Left cardiac atrium (tissue), 4 donors: ENCODE data around the gene WDR62. TPM values are rescaled to one million over a fixed set of nuclear protein-coding genes. Genes with fewer than 3 reads are reported as not detected.
A peak's percentile ranks its signal among the peaks of the same experiment; 100 is the strongest.
"Not testable (repeated sequence)": the region's sequence is repeated elsewhere in the genome, so short reads cannot be mapped to it uniquely, and the experiment has no call there.

Experiments used
- ATAC-seq, 2 donors: fragments of 200-7000 bp; cut with Tn5 transposase; one replicate each; pipeline ENCODE4 v1.9.1; 2020; ENCODE audit warnings: mild to moderate bottlenecking in 2 of 2, moderate library complexity in 2 of 2
- DNase-seq: peaks from one replicate; pipeline ENCODE4 v3.0.0-alpha.2; 2020
- intact Hi-C, 2 donors: fragments of 100-400 bp; cut with DNase I; formaldehyde crosslinking; loops; one replicate each; pipeline versions ENCODE4 v1.14.1 to v1.15.1; 2022 to 2023
- total RNA-seq, 2 donors: library from RNA; stranded (reverse); fragmentation: NEBNext Ultra II Directional; extraction: Animal tissue kit (Norgen Biotek cat#: 25700); gene quantifications; one replicate each; pipeline ENCODE4 v1.2.1, GENCODE V29; 2021
- donor health status: DM: no; HTN: yes; CAD: no.
- donor health status: DM: no; HTN: yes; CAD: no; lungs with severe emphysema.
- donor health status: DM: yes; HTN: yes; CAD: no.
- donor health status: Dilated cardiomyopathy.

The WDR62 gene
- total RNA-seq, 2 donors from 2014 or later: 4.4 to 18.1 TPM

DNA sequence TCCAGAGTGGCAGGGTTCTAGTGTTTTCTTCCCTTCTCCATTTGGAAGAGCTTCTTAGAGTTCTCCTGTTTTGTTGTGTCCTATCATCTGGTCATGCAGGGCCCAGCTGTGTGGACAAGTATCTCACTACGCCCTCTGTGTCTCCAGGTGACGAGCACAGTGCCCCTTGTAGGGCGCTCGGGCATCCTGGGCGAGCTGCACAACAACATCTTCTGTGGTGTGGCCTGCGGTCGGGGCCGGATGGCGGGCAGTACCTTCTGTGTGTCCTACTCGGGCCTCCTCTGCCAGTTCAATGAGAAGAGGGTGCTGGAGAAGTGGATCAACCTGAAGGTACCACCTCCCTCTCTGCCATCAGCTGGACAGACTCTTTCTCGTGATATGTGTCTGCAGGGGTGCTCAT is 13.0 kb downstream of the WDR62 start:
- ATAC-seq: no peak
- intact Hi-C loops: loop anchor here (10.0 kb wide), 2 partner anchors 47 to 107 kb away; partner anchors contain the start of genes OVOL3 (in 1 of the 2), POLR2I (in 1 of the 2) and TBCB (in 1 of the 2)

DNA sequence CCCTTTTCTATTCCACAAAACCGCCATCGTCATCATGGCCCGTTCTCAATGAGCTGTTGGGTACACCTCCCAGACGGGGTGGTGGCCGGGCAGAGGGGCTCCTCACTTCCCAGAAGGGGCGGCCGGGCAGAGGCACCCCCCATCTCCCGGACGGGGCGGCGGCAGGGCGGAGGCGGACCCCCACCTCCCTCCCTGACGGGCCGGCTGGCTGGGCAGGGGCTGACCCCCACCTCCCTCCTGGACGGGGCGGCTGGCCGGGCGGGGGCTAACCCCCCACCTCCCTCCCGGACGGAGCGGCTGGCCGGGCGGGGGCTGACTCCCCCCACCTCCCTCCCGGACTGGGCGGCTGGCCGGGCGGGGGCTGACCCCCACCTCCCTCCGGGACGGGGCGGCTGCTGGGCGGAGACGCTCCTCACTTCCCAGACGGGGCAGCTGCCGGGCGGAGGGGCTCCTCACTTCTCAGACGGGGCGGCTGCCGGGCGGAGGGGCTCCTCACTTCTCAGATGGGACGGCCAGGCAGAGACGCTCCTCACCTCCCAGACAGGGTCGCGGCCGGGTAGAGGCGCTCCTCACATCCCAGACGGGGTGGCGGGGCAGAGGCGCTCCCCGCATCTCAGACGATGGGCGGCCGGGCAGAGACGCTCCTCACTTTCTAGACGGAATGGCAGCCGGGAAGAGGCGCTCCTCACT is 14.3 kb downstream of the WDR62 start:
- DNase-seq, ATAC-seq: not testable (repeated sequence)
- intact Hi-C loops: loop anchor here (10.0 kb wide), 2 partner anchors 46 to 106 kb away; partner anchors contain the start of genes OVOL3 (in 1 of the 2), POLR2I (in 1 of the 2) and TBCB (in 1 of the 2)

More for the DNA sequence above, 13.0 kb downstream of the WDR62 start:
- DNase-seq: no peak

DNA sequence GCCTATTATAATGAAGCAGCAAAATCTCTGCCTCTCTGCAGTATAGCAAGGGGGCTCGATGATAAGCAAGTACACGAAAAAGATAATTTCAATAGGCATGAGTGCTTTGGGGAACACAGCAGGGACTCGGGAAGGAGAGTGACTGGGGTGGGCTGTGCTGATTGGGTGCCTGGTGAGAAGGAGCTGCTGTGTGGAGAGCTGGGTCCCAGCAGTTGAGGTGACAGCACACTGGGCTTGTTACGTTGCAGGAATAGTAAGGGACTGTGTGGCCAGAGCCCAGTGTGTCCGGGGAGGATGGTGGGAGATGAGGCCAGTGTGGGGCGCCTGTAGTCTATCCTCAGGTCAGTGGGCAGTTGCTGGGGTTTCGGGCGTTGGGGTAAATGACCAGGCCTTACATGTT is 17.4 kb downstream of the WDR62 start:
- intact Hi-C loops: no loop called here
- DNase-seq (no peak), ATAC-seq (no peak)

DNA sequence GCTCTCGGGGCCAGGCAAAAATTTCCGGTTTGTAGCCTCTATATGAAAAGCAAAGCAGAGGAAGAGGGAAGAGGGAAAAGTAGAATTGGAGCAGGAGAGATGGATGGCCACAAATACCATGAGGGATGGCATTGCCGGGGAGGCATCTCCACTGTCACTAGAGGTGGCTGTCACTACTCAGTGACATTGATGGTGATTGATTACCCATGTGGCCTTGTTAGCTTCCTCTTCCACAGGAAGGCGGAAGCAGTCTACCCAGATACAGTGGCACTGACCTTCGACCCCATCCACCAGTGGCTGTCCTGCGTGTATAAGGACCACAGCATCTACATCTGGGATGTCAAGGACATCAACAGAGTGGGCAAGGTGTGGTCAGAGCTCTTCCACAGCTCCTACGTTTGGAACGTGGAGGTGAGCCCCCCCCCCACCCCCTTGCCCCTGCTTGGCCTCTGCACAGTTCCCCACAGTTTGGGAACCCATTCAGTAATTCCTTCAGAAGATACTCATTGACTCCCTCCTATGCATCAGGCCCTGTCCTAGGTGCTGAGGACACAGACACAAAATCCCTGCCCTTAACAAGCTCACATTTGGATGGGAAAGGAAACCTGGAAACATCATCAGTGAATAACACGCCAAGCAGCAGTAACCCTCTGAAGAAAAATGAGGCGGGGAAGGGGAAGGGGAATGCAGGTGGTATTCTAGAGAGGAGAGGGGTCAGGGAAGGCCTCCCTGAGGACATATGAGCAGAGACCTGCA is 18.6 kb downstream of the WDR62 start:
- intact Hi-C loops: no loop called here
- no peak for ATAC-seq
- no peak for DNase-seq

DNA sequence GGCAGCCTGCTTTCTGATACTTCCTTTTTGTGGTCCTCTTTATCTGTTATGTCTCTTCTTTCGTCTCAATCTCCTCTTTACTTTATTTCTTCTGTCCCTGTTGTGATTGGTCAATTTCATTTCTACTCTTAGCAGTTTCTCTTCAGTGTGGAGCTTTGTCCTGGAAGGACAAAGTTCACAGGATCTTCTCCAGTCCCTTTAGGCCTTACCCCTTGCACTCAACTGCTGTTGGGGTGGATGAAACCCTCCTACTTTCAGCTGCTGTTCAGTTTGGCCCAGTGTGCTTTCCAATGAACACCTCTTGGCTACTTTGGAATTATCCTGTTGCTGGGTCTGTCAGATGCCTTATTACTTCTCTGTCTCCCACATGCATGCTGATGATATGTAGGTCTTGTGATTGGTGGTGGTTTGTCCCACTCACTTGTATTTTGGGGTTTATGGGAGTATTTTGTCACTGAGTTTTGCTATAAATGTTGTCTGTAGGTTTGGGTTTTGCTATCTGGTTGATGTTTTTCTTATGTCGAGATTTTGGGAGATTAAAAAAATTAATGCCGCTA is 24.8 kb downstream of the WDR62 start:
- DNase-seq (no peak), ATAC-seq (no peak)
- intact Hi-C loops: no loop called here

DNA sequence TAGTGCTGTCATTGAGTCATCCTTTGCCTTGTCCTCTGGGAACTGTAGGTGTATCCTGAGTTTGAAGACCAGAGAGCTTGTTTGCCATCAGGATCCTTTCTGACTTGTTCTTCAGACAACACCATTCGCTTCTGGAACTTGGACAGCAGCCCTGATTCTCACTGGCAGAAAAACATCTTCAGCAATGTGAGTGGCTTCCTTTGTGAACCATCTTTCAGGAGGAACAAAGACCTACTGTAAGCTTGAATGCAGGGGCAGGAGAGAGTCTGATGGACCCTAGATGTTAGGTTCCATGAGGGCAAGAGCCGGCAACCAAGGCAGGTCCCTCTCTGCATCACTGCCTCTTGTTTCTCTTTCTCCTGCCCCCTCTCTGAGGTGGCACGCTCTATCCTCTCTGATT is 26.7 kb downstream of the WDR62 start:
- intact Hi-C loops: no loop called here

DNA sequence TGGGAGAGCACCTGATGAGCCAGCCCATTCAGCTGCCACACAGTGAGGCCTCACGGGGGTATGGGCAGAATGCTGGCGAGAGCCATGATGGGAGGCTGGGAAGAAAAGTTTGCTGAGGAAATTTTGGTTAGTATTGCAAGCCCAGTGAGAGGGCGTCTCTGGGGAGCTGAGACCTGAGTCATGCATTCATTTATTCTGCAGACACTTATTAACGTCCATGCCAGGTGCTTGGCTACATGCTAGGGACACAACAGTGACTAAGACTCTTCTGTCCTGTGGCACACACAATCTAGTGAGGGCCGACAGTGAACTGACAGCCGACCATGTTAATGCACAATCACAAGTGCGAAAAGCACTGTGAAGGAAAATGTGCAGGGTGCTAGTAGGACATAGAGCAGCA is 27.2 kb downstream of the WDR62 start:
- intact Hi-C loops: no loop called here
- DNase-seq: no peak

More for the DNA sequence above, 26.7 kb downstream of the WDR62 start:
- DNase-seq (no peak), ATAC-seq (no peak)

DNA sequence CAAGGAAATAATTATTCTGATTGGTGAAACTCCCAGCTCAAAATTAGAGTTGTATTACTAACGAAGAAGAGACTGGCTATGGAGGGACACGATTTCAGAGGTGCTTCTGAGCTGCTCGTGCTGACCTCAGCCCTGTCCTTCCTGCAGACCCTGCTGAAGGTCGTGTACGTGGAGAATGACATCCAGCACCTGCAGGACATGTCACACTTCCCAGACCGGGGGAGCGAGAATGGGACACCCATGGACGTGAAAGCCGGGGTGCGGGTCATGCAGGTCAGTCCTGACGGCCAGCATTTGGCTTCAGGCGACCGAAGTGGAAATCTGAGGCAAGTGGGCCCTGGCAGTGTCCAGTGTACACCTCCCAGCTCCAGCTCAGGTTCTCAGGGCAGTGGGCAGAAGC is 28.2 kb downstream of the WDR62 start:
- intact Hi-C loops: no loop called here
- ATAC-seq (no peak), DNase-seq (no peak)

More for the DNA sequence above, 27.2 kb downstream of the WDR62 start:
- ATAC-seq: no peak

DNA sequence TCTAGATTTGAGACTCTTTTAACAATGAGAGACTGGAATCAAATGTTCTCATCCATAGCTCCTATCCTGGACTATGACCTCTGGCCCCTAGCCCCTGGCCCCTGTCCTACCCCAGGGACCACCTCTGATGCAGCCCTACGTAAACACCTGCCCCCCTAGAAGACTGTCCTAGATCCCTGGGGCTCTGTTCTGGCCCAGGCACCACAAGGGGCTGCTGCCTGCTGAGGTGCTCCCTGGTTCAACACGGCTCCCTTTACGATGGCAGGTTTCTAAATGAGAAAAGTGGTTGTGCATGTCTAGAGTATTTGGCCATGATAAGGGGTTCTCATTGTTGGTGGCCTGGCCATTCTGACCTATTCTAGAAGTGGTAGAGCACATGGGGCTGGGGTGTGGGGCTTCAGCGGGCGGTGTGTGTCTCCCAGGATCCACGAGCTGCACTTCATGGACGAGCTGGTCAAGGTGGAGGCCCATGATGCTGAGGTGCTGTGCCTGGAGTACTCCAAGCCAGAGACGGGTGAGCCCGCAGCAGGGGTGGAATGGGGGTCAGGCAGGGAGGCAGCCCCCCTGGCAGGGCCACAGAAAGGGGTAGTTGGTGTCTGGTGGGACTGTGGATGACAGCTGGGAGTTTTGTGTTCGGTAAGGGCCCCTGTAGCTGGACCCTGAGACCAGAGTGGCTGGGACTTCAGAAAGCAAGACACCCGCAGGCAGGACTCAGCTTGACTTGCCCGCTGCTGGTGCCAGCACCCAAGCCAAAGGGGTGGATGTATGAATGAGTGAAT is 29.7 kb downstream of the WDR62 start:
- ATAC-seq (no peak), DNase-seq (no peak)
- intact Hi-C loops: no loop called here

DNA sequence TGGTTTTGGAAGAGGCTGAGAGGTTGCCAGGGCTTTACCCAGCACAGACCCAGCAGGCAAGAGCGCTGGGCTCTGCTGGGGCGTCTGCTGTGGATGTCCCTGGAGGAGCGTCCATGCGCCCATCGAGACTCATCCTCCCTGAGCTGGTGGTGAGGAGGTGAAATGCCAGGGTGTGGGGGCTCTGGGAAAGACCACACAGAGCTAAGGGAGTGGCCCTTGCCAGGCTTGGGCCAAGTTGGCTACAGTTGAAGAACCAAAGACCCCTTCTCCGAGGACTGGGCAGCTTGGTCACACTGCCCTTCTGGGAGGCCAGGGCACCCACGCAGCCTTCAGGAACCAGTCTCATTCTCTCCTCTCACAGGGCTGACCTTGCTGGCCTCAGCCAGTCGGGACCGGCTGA is 31.6 kb downstream of the WDR62 start:
- DNase-seq: no peak
- no peak for ATAC-seq
- intact Hi-C loops: no loop called here

DNA sequence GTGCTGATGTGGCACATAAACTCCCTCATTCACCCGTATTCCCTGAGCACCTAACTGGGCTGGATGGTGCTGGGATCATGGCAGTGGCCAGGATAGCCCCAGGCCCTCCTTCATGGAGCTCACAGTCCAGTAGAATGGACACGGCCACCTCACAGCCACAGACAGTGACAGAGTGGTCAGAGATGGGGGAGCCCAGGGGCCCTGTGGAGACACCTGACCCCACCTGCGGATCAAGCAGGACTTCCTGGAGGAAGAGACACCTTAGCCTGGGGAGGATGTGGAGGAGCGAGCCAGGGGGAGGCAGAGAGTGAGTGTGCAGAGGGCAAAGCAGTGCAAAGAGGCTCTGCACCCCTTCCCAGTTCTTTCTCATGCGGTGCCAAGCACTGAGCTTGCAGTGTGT is 35.1 kb downstream of the WDR62 start:
- intact Hi-C loops: no loop called here
- ATAC-seq (no peak), DNase-seq (no peak)

DNA sequence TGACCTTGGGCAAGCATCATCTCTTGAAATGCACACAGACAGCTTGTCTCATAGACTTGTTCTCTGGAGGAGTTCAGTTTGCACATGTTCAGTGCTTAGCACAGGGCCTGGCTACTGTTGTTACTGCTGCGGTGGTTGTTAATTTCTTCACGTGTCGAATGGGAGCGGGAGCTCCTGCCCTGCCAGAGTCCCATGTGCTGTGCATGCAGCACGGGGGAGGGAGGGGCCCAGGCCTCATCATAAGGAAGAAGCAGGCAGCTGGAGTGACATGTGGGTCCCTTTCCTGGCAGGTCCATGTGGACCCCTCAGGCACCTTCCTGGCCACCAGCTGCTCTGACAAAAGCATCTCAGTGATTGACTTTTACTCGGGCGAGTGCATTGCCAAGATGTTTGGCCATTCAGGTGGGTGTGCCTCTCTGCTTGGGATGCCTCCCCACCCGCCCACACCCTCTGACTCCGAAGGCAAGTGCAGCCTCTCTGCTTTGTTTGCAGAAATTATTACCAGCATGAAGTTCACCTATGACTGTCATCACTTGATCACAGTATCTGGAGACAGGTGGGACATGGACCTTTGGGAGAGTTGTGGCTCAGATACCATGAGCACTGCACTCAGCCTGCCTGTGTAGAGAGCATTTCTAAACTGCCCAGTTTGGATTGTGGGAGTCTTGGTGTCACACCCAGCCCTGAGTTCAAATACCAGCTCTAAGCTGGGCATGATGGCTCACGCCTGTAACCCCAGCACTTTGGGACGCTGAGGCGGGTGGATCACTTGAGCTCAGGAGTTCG is 36.4 kb downstream of the WDR62 start:
- ATAC-seq (no peak), DNase-seq (no peak)
- intact Hi-C loops: no loop called here

DNA sequence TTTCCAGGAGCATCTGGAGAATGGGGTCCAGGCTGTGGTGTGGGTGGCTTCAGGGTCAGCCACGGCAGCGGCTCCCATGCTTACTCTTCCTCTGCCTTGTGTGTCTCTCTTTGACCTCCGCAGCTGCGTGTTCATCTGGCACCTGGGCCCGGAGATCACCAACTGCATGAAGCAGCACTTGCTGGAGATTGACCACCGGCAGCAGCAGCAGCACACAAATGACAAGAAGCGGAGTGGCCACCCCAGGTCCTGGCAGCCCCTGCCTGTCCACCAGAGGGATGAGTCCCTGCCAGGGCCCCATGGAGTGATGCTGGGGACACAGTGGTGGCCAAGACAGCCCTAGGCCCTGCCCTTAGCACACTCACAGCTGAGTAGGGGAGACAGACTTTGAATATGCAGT is 37.9 kb downstream of the WDR62 start:
- DNase-seq (no peak), ATAC-seq (no peak)
- intact Hi-C loops: no loop called here

DNA sequence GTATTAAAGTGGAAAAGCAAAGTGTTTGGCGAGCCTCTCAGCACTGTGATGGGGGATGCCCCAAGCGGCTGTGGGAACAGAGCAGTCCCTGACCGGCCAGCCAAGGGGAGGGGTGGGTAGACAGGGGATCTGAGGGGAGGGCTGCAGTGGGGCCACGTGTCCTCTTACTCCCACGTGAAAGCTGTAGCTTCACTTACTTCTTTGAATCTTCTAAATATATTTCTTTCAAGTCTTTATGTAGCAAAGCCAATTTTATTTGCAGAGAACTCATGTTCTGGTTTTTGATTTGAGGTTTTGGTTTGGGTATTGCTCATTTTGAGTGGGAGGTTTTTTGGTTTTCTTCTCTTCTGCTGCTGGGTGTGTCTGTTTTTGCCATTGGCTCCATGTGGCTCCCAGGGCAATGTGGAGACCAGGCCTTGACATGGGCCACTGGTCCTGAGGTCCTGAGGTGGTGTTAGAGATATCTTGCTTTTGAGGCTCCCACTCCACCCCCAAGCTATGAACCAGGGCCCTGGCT is 38.5 kb downstream of the WDR62 start:
- no peak for DNase-seq
- intact Hi-C loops: no loop called here
- no peak for ATAC-seq

DNA sequence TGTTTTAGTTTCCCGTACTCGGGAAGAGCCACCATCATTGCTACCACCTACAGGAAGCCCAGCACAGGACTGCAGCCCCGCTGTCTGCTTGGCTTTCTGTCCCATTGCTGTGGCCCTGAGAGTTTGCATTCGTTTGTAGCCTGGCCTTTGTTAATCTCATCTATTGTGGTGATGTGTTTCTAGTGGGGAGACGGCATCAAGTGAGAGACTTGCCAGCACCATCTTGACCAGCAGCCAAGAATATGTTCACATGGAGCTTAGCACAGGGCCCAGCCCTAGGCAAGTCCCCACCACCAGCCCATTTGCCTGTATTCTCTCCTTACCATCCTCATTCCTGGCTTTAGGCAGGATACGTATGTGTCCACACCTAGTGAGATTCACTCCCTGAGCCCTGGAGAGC is 39.0 kb downstream of the WDR62 start:
- intact Hi-C loops: no loop called here
- ATAC-seq (peak; percentile 76 to 77), DNase-seq (no peak)

DNA sequence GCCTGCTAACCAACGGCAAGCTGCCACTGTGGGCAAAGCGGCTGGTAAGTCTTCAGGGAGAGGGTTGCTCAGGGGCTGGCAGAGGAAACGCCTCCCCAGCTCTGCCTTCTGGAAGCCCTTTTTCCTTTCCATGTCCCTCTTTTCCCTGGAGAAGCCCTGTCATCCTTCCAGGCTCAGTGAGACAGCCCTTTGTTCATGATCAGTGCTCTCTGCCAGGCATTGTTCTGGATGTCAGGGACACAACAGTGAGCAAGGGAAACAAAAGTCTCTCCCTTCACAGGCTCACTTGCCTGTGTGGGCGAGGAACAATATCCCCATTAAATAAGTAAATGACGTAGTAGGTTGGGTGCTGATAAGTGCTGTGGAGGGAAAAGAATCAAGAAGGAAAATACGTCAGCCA is 42.3 kb downstream of the WDR62 start:
- intact Hi-C loops: no loop called here
- ATAC-seq (no peak), DNase-seq (no peak)

DNA sequence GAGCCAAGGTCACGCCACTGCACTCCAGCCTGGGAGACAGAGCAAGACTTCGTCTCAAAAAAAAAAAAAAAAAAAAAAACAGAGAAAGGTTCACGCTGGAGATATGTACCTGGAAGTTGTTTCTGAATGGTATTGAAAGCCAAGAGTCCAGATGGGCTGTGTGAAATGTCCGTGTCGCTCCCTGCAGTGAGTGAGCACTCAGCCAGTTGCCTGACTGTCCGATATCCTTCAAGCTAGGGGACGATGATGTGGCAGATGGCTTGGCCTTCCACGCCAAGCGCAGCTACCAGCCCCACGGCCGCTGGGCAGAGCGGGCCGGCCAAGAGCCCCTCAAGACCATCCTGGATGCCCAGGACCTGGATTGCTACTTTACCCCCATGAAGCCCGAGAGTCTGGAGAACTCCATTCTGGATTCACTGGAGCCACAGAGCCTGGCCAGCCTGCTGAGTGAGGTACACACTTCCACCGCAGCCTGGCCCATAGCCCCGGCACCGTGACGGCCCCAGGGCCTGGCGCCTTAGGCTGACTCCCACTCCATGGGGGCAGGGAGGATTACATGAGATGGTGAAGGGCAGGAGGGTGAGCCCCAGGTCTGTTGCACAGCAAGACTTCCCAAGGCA is 44.6 kb downstream of the WDR62 start:
- DNase-seq: no peak
- intact Hi-C loops: no loop called here

DNA sequence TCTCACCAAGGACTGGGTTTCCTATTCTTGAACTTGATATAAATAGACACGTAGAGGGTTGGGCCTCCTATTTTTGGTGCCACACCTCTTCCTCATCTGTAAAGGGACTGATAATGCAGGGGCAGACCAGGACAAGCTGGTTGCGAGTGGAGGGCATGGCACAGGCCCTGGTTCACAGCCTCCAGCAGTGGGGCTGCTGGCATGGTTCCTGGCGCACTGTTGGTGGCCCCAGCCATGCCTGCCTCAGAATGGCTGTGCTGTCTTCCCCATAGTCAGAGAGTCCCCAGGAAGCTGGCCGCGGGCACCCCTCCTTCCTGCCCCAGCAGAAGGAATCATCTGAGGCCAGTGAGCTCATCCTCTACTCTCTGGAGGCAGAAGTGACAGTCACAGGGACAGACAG is 45.8 kb downstream of the WDR62 start:
- intact Hi-C loops: no loop called here

More for the DNA sequence above, 44.6 kb downstream of the WDR62 start:
- ATAC-seq: peak; percentile 5 to 20

More for the DNA sequence above, 45.8 kb downstream of the WDR62 start:
- peak; percentile 87 to 88 for ATAC-seq
- DNase-seq: peak; percentile 52
